ENCODE measurements around the gene FBXL13. TPM values are rescaled to one million over a fixed set of nuclear protein-coding genes. Genes with fewer than 3 reads are reported as not detected.
"Not testable (repeated sequence)": the region's sequence is repeated elsewhere in the genome, so short reads cannot be mapped to it uniquely, and the experiment has no call there.

FBXL13 gene
- total and polyA plus RNA-seq, 4 experiments from 2014 or later = 0.10 to 2.2 (median 0.49) TPM; not detected in 1

DNA sequence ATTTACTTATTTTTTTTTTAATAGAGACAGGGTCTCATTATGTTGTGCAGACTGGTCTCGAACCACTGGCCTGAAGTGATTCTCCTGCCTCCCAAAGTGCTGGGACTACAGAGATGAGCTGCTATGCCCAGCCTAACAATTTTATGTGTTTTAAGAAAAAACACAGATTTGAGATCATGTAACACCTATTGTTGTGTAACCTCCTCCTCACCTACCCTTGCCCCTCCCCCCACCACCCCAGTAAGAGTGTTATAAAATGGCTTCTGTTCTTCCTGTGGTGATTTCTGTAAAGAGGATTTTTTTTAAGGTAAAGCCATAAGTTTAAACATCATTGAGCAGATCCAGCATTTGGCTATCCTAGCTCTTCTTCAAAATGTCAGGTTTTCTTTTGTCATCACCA is 7.9 kb upstream of the FBXL13 start:
- Histone ChIP-seq H3K4me3 (ENCODE audit: low read length in 2 of 2) (no peak overlapping the region), H3K4me1 (ENCODE audit: insufficient read depth, low read length) (peaks cover 11% of the 10 kb centered on the region), H3K9me3 (ENCODE audit: control insufficient read depth in 1 of 2, low read length in 2 of 2) (no peaks in the 10 kb centered on the region), H3K27ac (ENCODE audit: low read depth, low read length) (no peak overlapping the region), H3K27me3 (ENCODE audit: insufficient read depth, low read length) (no peaks in the 10 kb centered on the region), H3K36me3 (ENCODE audit: insufficient read depth, low read length) (peaks cover 15% of the 10 kb centered on the region)
- no peak overlapping the region for H3K4me3 Mint-ChIP-seq
- intact Hi-C loops (cut with micrococcal nuclease) = no loop called here
- H3K27ac Mint-ChIP-seq = peak overlapping the region in 1 of 7 donors; percentile 8
- no peak for DNase-seq
- peaks cover 5 to 37% of the 10 kb centered on the region in 2 donors for H3K36me3 Mint-ChIP-seq
- no peaks in the 10 kb centered on the region for H3K27me3 Mint-ChIP-seq
- H3K4me1 Mint-ChIP-seq = peaks cover 17 to 28% (median 22%) of the 10 kb centered on the region in 4 donors
- H3K9me3 Mint-ChIP-seq = no peaks in the 10 kb centered on the region
- ChIA-PET POLR2A (ENCODE audit: partially characterized antibody) (no interaction called here), CTCF (ENCODE audit: partially characterized antibody) (interaction anchor here (3.1 kb wide), 1 partner anchor 8 kb away, joined by 12 read pairs; the partner anchor contains the start of genes ARMC10 and FBXL13)

DNA sequence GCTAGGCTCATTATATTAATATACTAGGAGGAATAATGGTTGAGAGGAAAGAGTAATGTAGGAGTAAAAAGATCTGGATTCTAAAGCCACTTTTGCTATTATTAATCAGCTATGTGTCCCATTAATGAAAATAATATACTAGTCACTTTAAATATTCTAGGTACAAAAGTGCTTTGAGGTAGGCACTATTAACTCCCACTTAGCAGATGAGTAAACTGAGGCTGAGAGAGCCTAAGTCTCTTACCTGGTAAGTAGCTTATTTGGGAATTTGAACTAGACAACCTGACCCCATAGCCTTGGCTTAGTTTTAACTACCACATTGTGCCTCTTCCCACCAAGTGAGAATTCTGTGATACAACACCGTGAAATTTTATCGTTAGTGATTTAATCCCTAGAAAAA is 6.3 kb upstream of the FBXL13 start:
- Mint-ChIP-seq H3K36me3 (peaks cover 0 to 26% of the 10 kb centered on the region in 2 donors), H3K27me3 (no peaks in the 10 kb centered on the region), H3K4me1 (peaks cover 23 to 42% (median 32%) of the 10 kb centered on the region in 4 donors), H3K27ac (no peak overlapping the region), H3K4me3 (no peak overlapping the region), H3K9me3 (no peaks in the 10 kb centered on the region)
- no peak for DNase-seq
- H3K27ac ChIP-seq (ENCODE audit: low read depth, low read length) = no peak overlapping the region
- H3K27me3 ChIP-seq (ENCODE audit: insufficient read depth, low read length) = no peaks in the 10 kb centered on the region
- intact Hi-C loops (cut with micrococcal nuclease) = no loop called here
- CTCF ChIA-PET (ENCODE audit: partially characterized antibody) = interaction anchor here (0.8 to 1.3 kb wide), 3 partner anchors 15 to 19 kb away, joined by 3 to 5 read pairs (median 3); no protein-coding TSS in a partner anchor
- no peak overlapping the region for H3K4me3 ChIP-seq (ENCODE audit: low read length in 2 of 2)
- H3K36me3 ChIP-seq (ENCODE audit: insufficient read depth, low read length) = peaks cover 15% of the 10 kb centered on the region
- POLR2A ChIA-PET (ENCODE audit: partially characterized antibody) = no interaction called here
- no peaks in the 10 kb centered on the region for H3K9me3 ChIP-seq (ENCODE audit: control insufficient read depth in 1 of 2, low read length in 2 of 2)
- H3K4me1 ChIP-seq (ENCODE audit: insufficient read depth, low read length) = peaks cover 26% of the 10 kb centered on the region

DNA sequence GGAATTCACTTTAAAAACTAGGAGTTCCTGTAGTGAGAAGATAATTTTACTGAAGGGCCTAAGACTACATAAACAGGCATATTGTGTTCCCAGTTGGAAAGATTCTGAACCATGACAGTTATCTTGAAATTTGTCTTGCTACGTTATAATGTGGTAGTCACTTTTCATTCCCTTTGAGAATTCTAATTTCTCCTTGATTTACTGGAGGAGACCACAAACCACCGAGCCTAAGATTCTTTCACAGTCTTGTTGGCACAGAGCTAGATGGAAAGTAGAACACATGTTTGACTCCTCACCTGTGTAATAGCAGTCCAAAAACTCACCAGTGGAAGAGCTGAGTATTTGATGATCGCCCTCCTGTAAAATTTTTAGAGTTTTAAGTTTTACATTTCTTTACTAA is 5.2 kb upstream of the FBXL13 start:
- Mint-ChIP-seq H3K4me1 (peaks cover 27 to 49% (median 38%) of the 10 kb centered on the region in 4 donors), H3K27ac (peak overlapping the region in 1 of 7 donors; percentile 29), H3K4me3 (no peak overlapping the region), H3K27me3 (no peaks in the 10 kb centered on the region), H3K9me3 (no peaks in the 10 kb centered on the region), H3K36me3 (peaks cover 0 to 26% of the 10 kb centered on the region in 2 donors)
- intact Hi-C loops (cut with micrococcal nuclease) = no loop called here
- Histone ChIP-seq H3K9me3 (ENCODE audit: control insufficient read depth in 1 of 2, low read length in 2 of 2) (no peaks in the 10 kb centered on the region), H3K4me3 (ENCODE audit: low read length in 2 of 2) (no peak overlapping the region), H3K27me3 (ENCODE audit: insufficient read depth, low read length) (no peaks in the 10 kb centered on the region), H3K36me3 (ENCODE audit: insufficient read depth, low read length) (peaks cover 13% of the 10 kb centered on the region), H3K4me1 (ENCODE audit: insufficient read depth, low read length) (peaks cover 30% of the 10 kb centered on the region), H3K27ac (ENCODE audit: low read depth, low read length) (no peak overlapping the region)
- DNase-seq = no peak
- ChIA-PET POLR2A (ENCODE audit: partially characterized antibody) (no interaction called here), CTCF (ENCODE audit: partially characterized antibody) (interaction anchor here (1.3 kb wide), 2 partner anchors 17 to 18 kb away, joined by 3 to 4 read pairs; no protein-coding TSS in a partner anchor)

DNA sequence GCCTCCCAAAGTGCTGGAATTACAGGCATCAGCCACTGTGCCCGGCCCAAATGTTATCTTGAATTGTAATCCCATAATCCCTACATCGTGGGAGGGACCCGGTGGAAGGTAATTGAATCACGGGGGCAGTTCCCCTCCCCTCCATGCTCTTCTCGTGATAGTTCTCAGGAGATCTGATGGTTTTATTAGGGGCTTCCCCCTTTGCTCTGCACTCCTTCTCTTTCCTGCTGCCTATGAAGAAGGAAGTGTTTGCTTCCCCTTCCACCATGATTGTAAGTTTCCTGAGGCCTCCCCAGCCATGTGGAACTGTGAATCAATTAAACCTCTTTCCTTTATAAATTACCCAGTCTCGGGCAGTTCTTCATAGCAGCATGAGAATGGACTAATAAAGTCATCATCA is 3.6 kb upstream of the FBXL13 start:
- intact Hi-C loops (cut with micrococcal nuclease); H3K27me3 ChIP-seq (ENCODE audit: insufficient read depth, low read length); CTCF ChIA-PET (ENCODE audit: partially characterized antibody); H3K9me3 Mint-ChIP-seq; DNase-seq; H3K9me3 ChIP-seq (ENCODE audit: control insufficient read depth in 1 of 2, low read length in 2 of 2); H3K4me3 ChIP-seq (ENCODE audit: low read length in 2 of 2); H3K27me3 Mint-ChIP-seq; H3K27ac ChIP-seq (ENCODE audit: low read depth, low read length); H3K36me3 ChIP-seq (ENCODE audit: insufficient read depth, low read length): not testable (repeated sequence)
- H3K4me3 Mint-ChIP-seq = peak overlapping the region in 2 of 8 donors; percentile 47 to 48
- peaks cover 0 to 12% of the 10 kb centered on the region in 2 donors for H3K36me3 Mint-ChIP-seq
- H3K4me1 Mint-ChIP-seq = peaks cover 37 to 61% (median 49%) of the 10 kb centered on the region in 4 donors
- H3K4me1 ChIP-seq (ENCODE audit: insufficient read depth, low read length) = peaks cover 40% of the 10 kb centered on the region
- H3K27ac Mint-ChIP-seq = peak overlapping the region in 4 of 7 donors; percentile 7 to 70 (median 33)
- POLR2A ChIA-PET (ENCODE audit: partially characterized antibody) = interaction anchor here (1.1 kb wide), 1 partner anchor 71 kb away, joined by 3 read pairs; the partner anchor contains the start of gene NAPEPLD

DNA sequence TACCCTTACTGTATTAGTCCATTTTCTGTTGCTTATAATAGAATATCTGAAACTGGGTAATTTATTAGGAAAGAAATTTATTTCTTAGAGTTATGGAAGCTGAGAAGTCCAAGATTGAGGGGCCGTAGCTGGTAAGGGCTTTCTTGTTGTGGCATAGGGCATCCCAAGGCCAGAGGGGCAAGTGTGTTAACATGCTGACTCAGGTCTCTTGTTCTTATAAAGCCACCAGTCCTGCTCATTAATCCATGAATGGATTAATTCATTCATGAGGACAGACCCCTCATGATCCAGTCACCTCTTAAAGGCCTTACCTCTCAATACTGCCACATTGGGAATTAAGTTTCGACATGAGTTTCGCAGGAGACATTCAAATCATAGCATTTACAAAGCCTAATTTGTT is 2.7 kb upstream of the FBXL13 start:
- no peaks in the 10 kb centered on the region for H3K36me3 ChIP-seq (ENCODE audit: insufficient read depth, low read length)
- H3K4me1 ChIP-seq (ENCODE audit: insufficient read depth, low read length) = peaks cover 35% of the 10 kb centered on the region
- no peaks in the 10 kb centered on the region for H3K9me3 ChIP-seq (ENCODE audit: control insufficient read depth in 1 of 2, low read length in 2 of 2)
- Mint-ChIP-seq H3K27ac (peak overlapping the region in 2 of 7 donors; percentile 17 to 22), H3K9me3 (no peaks in the 10 kb centered on the region), H3K36me3 (peaks cover 0 to 9% of the 10 kb centered on the region in 2 donors), H3K4me1 (peaks cover 34 to 54% (median 45%) of the 10 kb centered on the region in 4 donors), H3K4me3 (peak overlapping the region in 3 of 8 donors; percentile 9 to 52 (median 44)), H3K27me3 (no peaks in the 10 kb centered on the region)
- H3K27ac ChIP-seq (ENCODE audit: low read depth, low read length) = no peak overlapping the region
- H3K4me3 ChIP-seq (ENCODE audit: low read length in 2 of 2) = no peak overlapping the region
- no peaks in the 10 kb centered on the region for H3K27me3 ChIP-seq (ENCODE audit: insufficient read depth, low read length)
- intact Hi-C loops (cut with micrococcal nuclease) = no loop called here
- ChIA-PET CTCF (ENCODE audit: partially characterized antibody) (interaction anchor here (0.5 to 1.0 kb wide), 2 partner anchors 14 to 15 kb away, joined by 3 read pairs; no protein-coding TSS in a partner anchor), POLR2A (ENCODE audit: partially characterized antibody) (interaction anchor here (1.1 kb wide), 1 partner anchor 72 kb away, joined by 3 read pairs; the partner anchor contains the start of gene NAPEPLD)
- DNase-seq = no peak

DNA sequence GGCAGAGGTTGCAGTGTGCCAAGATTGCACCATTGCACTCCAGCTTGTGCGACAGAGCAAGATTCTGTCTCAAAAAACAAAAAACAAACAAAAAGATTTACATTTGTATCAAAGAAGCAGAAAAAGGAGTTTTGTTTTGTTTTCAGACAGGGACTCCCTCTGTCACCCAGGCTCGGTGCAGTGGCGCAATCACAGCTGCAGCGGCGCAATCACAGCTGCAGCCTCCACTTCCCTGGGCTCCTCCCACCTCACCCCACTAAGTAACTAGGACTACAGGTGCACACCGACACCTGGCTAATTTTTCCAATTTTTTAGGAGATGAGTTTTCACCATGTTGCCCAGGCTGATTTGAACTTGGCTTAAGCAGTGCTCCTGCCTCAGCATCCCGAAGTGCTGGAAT is 2.2 kb upstream of the FBXL13 start:
- peaks cover 35% of the 10 kb centered on the region for H3K4me1 ChIP-seq (ENCODE audit: insufficient read depth, low read length)
- H3K4me3 ChIP-seq (ENCODE audit: low read length in 2 of 2) = no peak overlapping the region
- H3K27me3 Mint-ChIP-seq = no peaks in the 10 kb centered on the region
- intact Hi-C loops (cut with micrococcal nuclease) = no loop called here
- ChIA-PET POLR2A (ENCODE audit: partially characterized antibody) (no interaction called here), CTCF (ENCODE audit: partially characterized antibody) (interaction anchor here (0.5 to 1.0 kb wide), 2 partner anchors 14 to 15 kb away, joined by 3 read pairs; no protein-coding TSS in a partner anchor)
- no peak overlapping the region for H3K27ac ChIP-seq (ENCODE audit: low read depth, low read length)
- peak overlapping the region in 6 of 8 donors; percentile 4 to 98 (median 73) for H3K4me3 Mint-ChIP-seq
- peaks cover 31 to 50% (median 41%) of the 10 kb centered on the region in 4 donors for H3K4me1 Mint-ChIP-seq
- H3K36me3 Mint-ChIP-seq = peaks cover 0 to 7% of the 10 kb centered on the region in 2 donors
- H3K36me3 ChIP-seq (ENCODE audit: insufficient read depth, low read length) = no peaks in the 10 kb centered on the region
- H3K9me3 Mint-ChIP-seq = no peaks in the 10 kb centered on the region
- H3K27ac Mint-ChIP-seq = peak overlapping the region in 2 of 7 donors; percentile 35 to 92
- no peaks in the 10 kb centered on the region for H3K9me3 ChIP-seq (ENCODE audit: control insufficient read depth in 1 of 2, low read length in 2 of 2)
- no peak for DNase-seq
- H3K27me3 ChIP-seq (ENCODE audit: insufficient read depth, low read length) = no peaks in the 10 kb centered on the region

DNA sequence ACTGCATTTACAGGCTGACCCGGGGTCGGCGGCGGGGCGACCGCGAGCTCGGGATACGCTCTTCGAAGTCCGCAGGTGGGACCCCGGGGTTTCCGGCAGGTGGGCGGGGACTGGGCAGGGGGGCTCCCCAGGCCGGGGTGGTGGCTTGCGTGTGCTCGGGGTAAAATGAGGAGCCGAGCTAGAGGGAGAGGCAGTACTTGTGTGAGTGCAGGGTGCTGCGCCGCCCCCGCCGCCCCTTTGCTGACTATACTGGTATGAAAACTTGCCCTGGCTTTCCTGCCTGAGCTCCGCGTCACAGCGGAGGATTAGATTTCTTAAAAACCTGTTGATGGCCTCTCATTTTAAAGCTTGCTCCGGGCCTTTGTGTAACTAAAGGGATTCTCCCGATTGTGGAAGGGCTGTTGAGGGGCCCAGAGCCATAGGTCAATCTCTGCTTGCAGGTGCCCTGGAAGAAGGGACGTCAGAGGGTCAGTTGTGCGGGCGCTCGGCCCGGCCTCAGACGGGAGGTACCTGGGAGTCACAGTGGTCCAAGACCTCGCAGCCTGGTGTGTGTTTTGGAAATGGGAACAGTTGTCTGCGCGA is 832 bp upstream of the FBXL13 start:
- Mint-ChIP-seq H3K36me3 (peaks cover 0 to 7% of the 10 kb centered on the region in 2 donors), H3K9me3 (no peaks in the 10 kb centered on the region), H3K27ac (peak overlapping the region; percentile 91 to 98 (median 93)), H3K4me1 (peaks cover 31 to 45% (median 40%) of the 10 kb centered on the region in 4 donors), H3K4me3 (peak overlapping the region; percentile 94 to 99 (median 96)), H3K27me3 (no peaks in the 10 kb centered on the region)
- ChIA-PET CTCF (ENCODE audit: partially characterized antibody) (interaction anchor here (0.7 to 2.9 kb wide), 9 partner anchors 9 to 317 kb away, joined by 3 to 14 read pairs (median 4); partner anchors contain the start of gene NAPEPLD), POLR2A (ENCODE audit: partially characterized antibody) (interaction anchor here (0.8 to 2.2 kb wide), 13 partner anchors 13 to 1938 kb away, joined by 3 to 28 read pairs (median 5); partner anchors contain the start of genes FAM185A, NAPEPLD, PMPCB and PSMC2)
- H3K9me3 ChIP-seq (ENCODE audit: control insufficient read depth in 1 of 2, low read length in 2 of 2) = no peaks in the 10 kb centered on the region
- peaks cover 35% of the 10 kb centered on the region for H3K4me1 ChIP-seq (ENCODE audit: insufficient read depth, low read length)
- H3K36me3 ChIP-seq (ENCODE audit: insufficient read depth, low read length) = no peaks in the 10 kb centered on the region
- peak overlapping the region; percentile 75 to 79 for H3K4me3 ChIP-seq (ENCODE audit: low read length in 2 of 2)
- intact Hi-C loops (cut with micrococcal nuclease) = loop anchor here (1.0 kb wide), 1 partner anchor 74 kb away; the partner anchor contains the start of gene NAPEPLD
- H3K27me3 ChIP-seq (ENCODE audit: insufficient read depth, low read length) = no peaks in the 10 kb centered on the region
- peak overlapping the region; percentile 77 for H3K27ac ChIP-seq (ENCODE audit: low read depth, low read length)
- peak in 4 of 5 donors; percentile 60 to 79 (median 64) for DNase-seq
